H9 (cell line): ENCODE data around the gene ECE1. TPM values are rescaled to one million over a fixed set of nuclear protein-coding genes. Genes with fewer than 3 reads are reported as not detected.

ENCODE experiments used
- DNase-seq: peaks from one replicate; pipeline ENCODE4 v3.0.0-alpha.2; 2017
- H2AFZ ChIP-seq: one replicate; pipeline ENCODE4 v1.6.1; 2013; ENCODE audit warnings: mild to moderate bottlenecking, low read length, control low read depth, moderate library complexity
- H2AK5ac ChIP-seq: 2 replicates; pipeline ENCODE4 v1.6.1; 2013; ENCODE audit warnings: low read length, control low read depth, mixed read lengths; ENCODE audit not compliant: insufficient read length
- H2BK120ac ChIP-seq: one replicate; pipeline ENCODE4 v1.6.1; 2013; ENCODE audit warnings: low read depth, mild to moderate bottlenecking, low read length, control low read depth, inconsistent platforms; ENCODE audit not compliant: poor library complexity, severe bottlenecking
- H2BK12ac ChIP-seq: 2 replicates; pipeline ENCODE4 v1.6.1; 2013; ENCODE audit warnings: low read length, control low read depth, mixed read lengths, low read depth; ENCODE audit not compliant: insufficient read length
- H2BK15ac ChIP-seq: 2 replicates; pipeline ENCODE4 v1.6.1; 2013; ENCODE audit warnings: low read depth, low read length, control low read depth
- H2BK20ac ChIP-seq: one replicate; pipeline ENCODE4 v1.6.1; 2013; ENCODE audit warnings: low read depth, mild to moderate bottlenecking, low read length, control low read depth, inconsistent platforms; ENCODE audit not compliant: poor library complexity, severe bottlenecking
- H2BK5ac ChIP-seq: 2 replicates; pipeline ENCODE4 v1.6.1; 2013; ENCODE audit warnings: low read length, control low read depth, mixed read lengths; ENCODE audit not compliant: insufficient read length
- H3K14ac ChIP-seq: 2 replicates; pipeline ENCODE4 v1.6.1; 2013; ENCODE audit warnings: low read length, control low read depth; ENCODE audit not compliant: insufficient read depth
- H3K18ac ChIP-seq: 2 replicates; pipeline ENCODE4 v1.6.1; 2013; ENCODE audit warnings: low read depth, mild to moderate bottlenecking, mixed read lengths, low read length, control low read depth; ENCODE audit not compliant: insufficient read length
- H3K23ac ChIP-seq: 2 replicates; pipeline ENCODE4 v1.6.1; 2013; ENCODE audit warnings: low read length, control low read depth, mixed read lengths, low read depth; ENCODE audit not compliant: insufficient read length
- H3K23me2 ChIP-seq: 2 replicates; pipeline ENCODE4 v1.6.1; 2013; ENCODE audit warnings: low read depth, mild to moderate bottlenecking, mixed read lengths, low read length, control low read depth; ENCODE audit not compliant: insufficient read length, poor library complexity, severe bottlenecking
- H3K27ac ChIP-seq: 2 replicates; pipeline ENCODE4 v1.5.1; 2013; ENCODE audit warnings: low read length, control low read depth, mixed read lengths, low read depth; ENCODE audit not compliant: insufficient read length
- H3K27me3 ChIP-seq: 2 replicates; pipeline ENCODE4 v1.6.1; 2013; ENCODE audit warnings: low read length, control low read depth, inconsistent platforms; ENCODE audit not compliant: insufficient read depth
- H3K4ac ChIP-seq: 2 replicates; pipeline ENCODE4 v1.6.1; 2013; ENCODE audit warnings: low read depth, mild to moderate bottlenecking, control low read depth, inconsistent platforms, low read length, moderate library complexity
- H3K4me1 ChIP-seq: 2 replicates; pipeline ENCODE4 v1.6.1; 2013; ENCODE audit warnings: low read length, control low read depth, inconsistent platforms; ENCODE audit not compliant: insufficient read depth
- H3K4me2 ChIP-seq: 2 replicates; pipeline ENCODE4 v1.6.1; 2013; ENCODE audit warnings: low read length, control low read depth, mixed read lengths; ENCODE audit not compliant: insufficient read length, insufficient read depth
- H3K56ac ChIP-seq: 2 replicates; pipeline ENCODE4 v1.6.1; 2013; ENCODE audit warnings: low read depth, mild to moderate bottlenecking, mixed read lengths, low read length, control low read depth; ENCODE audit not compliant: insufficient read length
- H3K79me1 ChIP-seq: 2 replicates; pipeline ENCODE4 v1.6.1; 2013; ENCODE audit warnings: low read depth, mild to moderate bottlenecking, moderate library complexity, low read length, control low read depth, inconsistent platforms; ENCODE audit not compliant: insufficient read depth, poor library complexity, severe bottlenecking
- H3K79me2 ChIP-seq: 2 replicates; pipeline ENCODE4 v1.6.1; 2013; ENCODE audit warnings: low read length, control low read depth, inconsistent platforms; ENCODE audit not compliant: insufficient read depth
- H3K9ac ChIP-seq: 2 replicates; pipeline ENCODE4 v1.6.1; 2013; ENCODE audit warnings: low read length, control low read depth, mixed read lengths; ENCODE audit not compliant: insufficient read length; ENCODE audit errors: extremely low read depth
- H3K9me3 ChIP-seq: one replicate; pipeline ENCODE4 v1.6.1; 2013; ENCODE audit warnings: low read depth, low read length, inconsistent platforms; ENCODE audit not compliant: control insufficient read depth
- H3T11ph ChIP-seq: one replicate; pipeline ENCODE4 v1.6.1; 2013; ENCODE audit warnings: mild to moderate bottlenecking, low read length, control low read depth, inconsistent platforms
- H4K20me1 ChIP-seq: one replicate; pipeline ENCODE4 v1.6.1; 2013; ENCODE audit not compliant: control insufficient read depth, insufficient read length, insufficient read depth
- H4K5ac ChIP-seq: 2 replicates; pipeline ENCODE4 v1.6.1; 2013; ENCODE audit warnings: low read depth, mild to moderate bottlenecking, mixed read lengths, low read length, control low read depth; ENCODE audit not compliant: insufficient read length
- H4K8ac ChIP-seq: replicated peaks from 2 replicates; pipeline ENCODE4 v1.6.1; 2013; ENCODE audit warnings: low read length, control low read depth, mixed read lengths, low read depth; ENCODE audit not compliant: insufficient read length
- H4K91ac ChIP-seq: 2 replicates; pipeline ENCODE4 v1.6.1; 2013; ENCODE audit warnings: low read depth, mild to moderate bottlenecking, moderate library complexity, mixed read lengths, low read length, control low read depth; ENCODE audit not compliant: insufficient read length
- H3K27ac Mint-ChIP-seq, 3 experiments: 2 replicates in 2 of 3; 3 replicates in 1 of 3; pipeline ENCODE4 v1.8.0; 2020 to 2021; ENCODE audit warnings: mixed read lengths in 3 of 3, mild to moderate bottlenecking in 1 of 3, moderate library complexity in 1 of 3
- H3K27me3 Mint-ChIP-seq: 2 replicates; pipeline ENCODE4 v1.8.0; 2021; ENCODE audit warnings: low read depth, mild to moderate bottlenecking, moderate library complexity, mixed read lengths
- H3K36me3 Mint-ChIP-seq, 3 experiments: 2 replicates in 2 of 3; 3 replicates in 1 of 3; pipeline ENCODE4 v1.8.0; 2020 to 2021; ENCODE audit warnings: low read depth in 3 of 3, mixed read lengths in 3 of 3; ENCODE audit not compliant: insufficient read depth in 1 of 3
- H3K4me1 Mint-ChIP-seq, 2 experiments: 2 replicates each; pipeline ENCODE4 v1.8.0; 2020; ENCODE audit warnings: mixed read lengths in 2 of 2
- H3K4me3 Mint-ChIP-seq, 2 experiments: 2 replicates in 1 of 2; 3 replicates in 1 of 2; pipeline ENCODE4 v1.8.0; 2020 to 2021; ENCODE audit warnings: mild to moderate bottlenecking in 2 of 2, mixed read lengths in 2 of 2, moderate library complexity in 1 of 2
- H3K9me3 Mint-ChIP-seq, 2 experiments: 2 replicates in 1 of 2; 3 replicates in 1 of 2; pipeline ENCODE4 v1.8.0; 2020; ENCODE audit warnings: mild to moderate bottlenecking in 2 of 2, mixed read lengths in 2 of 2, moderate library complexity in 1 of 2
- WGBS: extraction: QIAGEN DNeasy Blood & Tissue Kit; methylation state at CpG from one replicate; pipeline ENCODE4 v1.1.7; 2013; ENCODE audit warnings: missing lambda C conversion rate, low lambda C conversion rate, mixed read lengths; ENCODE audit not compliant: insufficient read length; ENCODE audit errors: extremely low coverage; 5-methylcytosine and 5-hydroxymethylcytosine counted together
- total RNA-seq: library from RNA; stranded (reverse); gene quantifications from 2 replicates; pipeline ENCODE4 v1.2.1, GENCODE V29; 2021
- TF ChIP-seq, protein P1 (sequence below): fragments of 200-600 bp; sonication (generic); conservative IDR thresholded peaks from 3 replicates; pipeline ENCODE4 v1.8.0; 2021; ENCODE audit warnings: antibody characterized with exemption, mild to moderate bottlenecking

Gene ECE1
- total RNA-seq, 1 experiment from 2014 or later, result 31.1 TPM

- Histone ChIP-seq H3K79me1 (no peaks in the 10 kb centered on the region), H3K18ac (peak overlapping the region; percentile 73), H3K27ac (peak overlapping the region; percentile 69), H3K9ac (no peak overlapping the region), H2BK15ac (no peak overlapping the region), H3K56ac (no peak overlapping the region), H4K91ac (no peak overlapping the region), H3K14ac (no peak overlapping the region), H3K79me2 (no peaks in the 10 kb centered on the region), H2BK120ac (no peak overlapping the region), H3K4me2 (no peak overlapping the region), H3K4me1 (peaks cover 15% of the 10 kb centered on the region; the same call in 1 of the 2 replicates), H4K8ac (no peak overlapping the region), H2BK20ac (no peak overlapping the region), H3K9me3 (no peaks in the 10 kb centered on the region), H2AFZ (no peak overlapping the region), H2BK5ac (no peak overlapping the region), H3K27me3 (no peaks in the 10 kb centered on the region), H3K23ac (no peak overlapping the region), H4K5ac (no peak overlapping the region), H2AK5ac (no peak overlapping the region), H4K20me1 (no peaks in the 10 kb centered on the region), H3K4ac (no peak overlapping the region; the same call in 1 of the 2 replicates), H2BK12ac (no peak overlapping the region), H3K23me2 (no peaks in the 10 kb centered on the region), H3T11ph (no peak overlapping the region)
- no peak for DNase-seq
- TF ChIP-seq, protein P1, sequence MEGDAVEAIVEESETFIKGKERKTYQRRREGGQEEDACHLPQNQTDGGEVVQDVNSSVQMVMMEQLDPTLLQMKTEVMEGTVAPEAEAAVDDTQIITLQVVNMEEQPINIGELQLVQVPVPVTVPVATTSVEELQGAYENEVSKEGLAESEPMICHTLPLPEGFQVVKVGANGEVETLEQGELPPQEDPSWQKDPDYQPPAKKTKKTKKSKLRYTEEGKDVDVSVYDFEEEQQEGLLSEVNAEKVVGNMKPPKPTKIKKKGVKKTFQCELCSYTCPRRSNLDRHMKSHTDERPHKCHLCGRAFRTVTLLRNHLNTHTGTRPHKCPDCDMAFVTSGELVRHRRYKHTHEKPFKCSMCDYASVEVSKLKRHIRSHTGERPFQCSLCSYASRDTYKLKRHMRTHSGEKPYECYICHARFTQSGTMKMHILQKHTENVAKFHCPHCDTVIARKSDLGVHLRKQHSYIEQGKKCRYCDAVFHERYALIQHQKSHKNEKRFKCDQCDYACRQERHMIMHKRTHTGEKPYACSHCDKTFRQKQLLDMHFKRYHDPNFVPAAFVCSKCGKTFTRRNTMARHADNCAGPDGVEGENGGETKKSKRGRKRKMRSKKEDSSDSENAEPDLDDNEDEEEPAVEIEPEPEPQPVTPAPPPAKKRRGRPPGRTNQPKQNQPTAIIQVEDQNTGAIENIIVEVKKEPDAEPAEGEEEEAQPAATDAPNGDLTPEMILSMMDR, result no peak
- Mint-ChIP-seq H3K9me3 (peaks cover 0 to 3% of the 10 kb centered on the region in 2 experiments; a peak in 2 of 5 replicates), H3K4me3 (peak overlapping the region in 1 of 2 experiments; percentile 60; a peak in 2 of 5 replicates), H3K27ac (peak overlapping the region; percentile 63 to 93 (median 83); a peak in 6 of 7 replicates), H3K27me3 (no peaks in the 10 kb centered on the region), H3K36me3 (peaks cover 3 to 5% (median 4%) of the 10 kb centered on the region in 3 experiments; a peak in 6 of 7 replicates), H3K4me1 (peaks cover 50 to 61% of the 10 kb centered on the region in 2 experiments)
- no CpG with 5 or more reads among the region's 19 CpGs for WGBS
Measured at GRCh38 chr1:21313886-21314721, 23.8 kb upstream of the ECE1 start.
